HCT116 (cell line): ENCODE data around the gene UBE3B.

ENCODE experiments used
- CEBPB ChIP-seq: IDR thresholded peaks from 2 replicates; pipeline ENCODE4 v1.6.1; 2012; ENCODE audit warnings: low read depth
- CTCF ChIP-seq, 3 experiments: fragments of 200-600 bp in 1 of 3; sonication (generic) in 1 of 3; IDR thresholded peaks in 2 of 3; conservative IDR thresholded peaks in 1 of 3; 2 replicates each; pipeline ENCODE4 v1.5.1; 2012 to 2017; ENCODE audit warnings: low read depth in 2 of 3, low read length in 2 of 3, antibody characterized with exemption in 1 of 3, borderline replicate concordance in 1 of 3, control low read depth in 1 of 3, mild to moderate bottlenecking in 1 of 3, mixed read lengths in 1 of 3, mixed run types in 1 of 3, moderate library complexity in 1 of 3; ENCODE audit not compliant: insufficient read depth in 1 of 3
- EGR1 ChIP-seq: IDR thresholded peaks from 2 replicates; pipeline ENCODE4 v1.6.1; 2012; ENCODE audit warnings: low read depth
- MAX ChIP-seq: IDR thresholded peaks from 2 replicates; pipeline ENCODE4 v1.6.1; 2012
- POLR2A ChIP-seq: IDR thresholded peaks from 2 replicates; pipeline ENCODE4 v1.7.0; 2011; ENCODE audit warnings: borderline replicate concordance; ENCODE audit not compliant: insufficient read depth, insufficient read length; ENCODE audit errors: extremely low read depth
- RAD21 ChIP-seq: IDR thresholded peaks from 2 replicates; pipeline ENCODE4 v1.6.1; 2012; ENCODE audit warnings: low read depth, mild to moderate bottlenecking

- no peak for TF ChIP-seq EGR1
- TF ChIP-seq CTCF (IDR thresholded peaks at IDR 0.05 in 2 of 3, conservative IDR thresholded peaks at IDR 0.05 in 1 of 3; ENCODE audit: borderline replicate concordance in 1 of 3, insufficient read depth in 1 of 3, low read depth in 2 of 3, low read length in 2 of 3) = no peak
- no peak for TF ChIP-seq POLR2A
- no peak for TF ChIP-seq CEBPB
- TF ChIP-seq RAD21 = no peak
- TF ChIP-seq MAX = no peak
These were observed 12.6 kb upstream of the UBE3B start for GRCh38 chr12:109464642-109465351.
